Amniotic epithelial cell (primary cell): ENCODE data around the gene ATP2B2.
A peak's percentile ranks its signal among the peaks of the same experiment; 100 is the strongest.
"Not testable (repeated sequence)": the region's sequence is repeated elsewhere in the genome, so short reads cannot be mapped to it uniquely, and the experiment has no call there.

Experiments used
- DNase-seq: peaks from one replicate; pipeline ENCODE4 v3.0.0-alpha.2; 2010; ENCODE audit warnings: low read depth

The ATP2B2 gene

DNA sequence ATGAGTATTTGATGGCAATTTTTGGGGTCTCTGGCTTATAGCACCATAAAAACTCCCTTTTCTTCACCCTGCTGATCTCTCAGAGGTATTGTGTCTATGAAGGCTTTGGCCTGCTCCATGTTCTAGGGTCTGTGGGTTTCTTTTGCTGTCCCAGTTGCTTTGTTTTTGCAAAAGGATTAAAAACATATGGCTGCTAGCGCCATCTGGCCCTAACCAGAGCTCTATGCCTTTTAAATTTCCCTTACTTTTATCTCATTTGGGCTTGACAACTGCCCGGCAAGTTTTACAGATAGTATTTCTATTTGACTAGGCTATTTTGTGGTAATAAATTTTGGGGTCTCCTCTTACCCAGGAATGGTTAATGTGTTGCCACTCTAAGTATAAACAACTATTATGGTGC lies 206.2 kb downstream of the ATP2B2 start:
- peak; percentile 31 for DNase-seq

DNA sequence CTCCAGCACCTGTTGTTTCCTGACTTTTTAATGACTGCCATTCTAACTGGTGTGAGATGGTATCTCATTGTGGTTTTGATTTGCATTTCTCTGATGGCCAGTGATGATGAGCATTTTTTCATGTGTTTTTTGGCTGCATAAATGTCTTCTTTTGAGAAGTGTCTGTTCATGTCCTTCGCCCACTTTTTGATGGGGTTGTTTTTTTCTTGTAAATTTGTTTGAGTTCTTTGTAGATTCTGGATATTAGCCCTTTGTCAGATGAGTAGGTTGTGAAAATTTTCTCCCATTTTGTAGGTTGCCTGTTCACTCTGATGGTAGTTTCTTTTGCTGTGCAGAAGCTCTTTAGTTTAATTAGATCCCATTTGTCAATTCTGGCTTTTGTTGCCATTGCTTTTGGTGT lies 207.3 kb downstream of the ATP2B2 start:
- DNase-seq: not testable (repeated sequence)

DNA sequence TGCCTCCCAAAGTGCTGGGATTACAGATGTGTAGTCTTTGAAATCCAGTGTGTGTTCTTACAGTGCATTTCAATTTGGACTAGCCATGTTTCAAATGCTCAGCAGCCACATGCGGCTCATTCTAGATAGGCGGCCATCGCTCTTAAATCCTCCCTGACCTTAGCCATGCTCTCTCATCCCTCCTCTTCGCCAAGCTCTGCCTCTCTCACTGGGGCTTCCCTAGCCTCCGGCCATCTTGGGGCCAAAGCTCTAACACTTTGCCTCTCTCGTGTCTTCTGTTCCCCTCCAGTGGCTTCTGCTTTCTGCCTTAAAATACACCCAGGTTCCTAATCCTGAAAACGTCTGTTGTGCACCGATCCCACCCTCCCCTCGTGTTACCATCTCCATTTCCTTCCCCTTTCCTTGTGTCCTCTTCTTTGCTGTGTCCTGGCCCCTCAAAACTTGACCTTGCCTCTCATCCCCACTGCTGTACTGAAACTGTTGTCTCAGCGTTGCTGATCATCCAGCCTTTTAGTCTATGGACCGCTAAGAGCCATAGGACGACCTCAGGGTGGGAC lies 211.3 kb downstream of the ATP2B2 start:
- no peak for DNase-seq

DNA sequence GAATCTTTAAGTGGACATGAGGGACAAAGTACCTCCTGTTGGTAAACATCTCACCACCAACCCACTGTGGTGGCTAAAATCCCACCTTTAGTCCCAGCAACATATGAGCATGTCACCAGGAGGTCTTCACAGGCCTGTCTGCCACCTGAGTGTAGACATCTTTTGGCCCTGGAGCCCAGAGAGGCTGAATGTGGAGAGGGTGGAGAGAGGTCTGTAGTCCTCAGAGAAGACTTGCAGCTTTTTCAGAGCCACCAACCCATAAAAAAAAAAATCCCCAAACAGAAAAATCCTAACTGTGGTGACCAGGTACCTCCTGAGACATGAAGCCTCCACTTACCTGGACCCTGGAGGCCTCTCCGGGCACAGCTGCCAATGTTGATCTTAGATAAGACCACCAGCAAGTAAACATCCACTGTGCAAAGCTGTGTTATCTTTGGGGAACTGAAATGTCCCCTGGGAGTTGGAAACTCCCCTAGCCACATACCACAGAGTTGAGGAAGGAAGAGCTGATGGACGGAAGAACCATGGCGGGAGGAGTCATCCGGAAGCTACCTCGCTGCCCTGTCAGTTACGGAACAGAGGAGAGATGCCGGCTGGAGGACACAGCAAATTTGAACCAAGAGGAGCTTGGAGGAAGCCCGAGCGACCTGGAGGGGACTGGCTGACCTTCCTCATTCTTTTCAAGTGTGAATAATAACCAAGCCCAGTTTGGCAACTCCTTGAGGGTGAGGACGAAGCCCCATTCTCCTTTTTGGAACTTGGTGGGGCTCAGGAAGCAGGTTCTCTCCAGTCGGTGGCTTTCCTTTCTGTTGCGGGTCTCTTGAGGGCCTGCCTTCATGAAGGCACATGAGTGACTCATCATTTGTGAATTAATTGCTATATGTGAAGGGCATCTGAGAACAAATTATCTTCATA lies 212.6 kb downstream of the ATP2B2 start, which contains the start of gene GHRL:
Gene GHRL, minus strand, starts transcription at position 443 of the 915 bp plus-strand sequence. CDS start 2,767 bp downstream, outside the sequence.
- no peak for DNase-seq

DNA sequence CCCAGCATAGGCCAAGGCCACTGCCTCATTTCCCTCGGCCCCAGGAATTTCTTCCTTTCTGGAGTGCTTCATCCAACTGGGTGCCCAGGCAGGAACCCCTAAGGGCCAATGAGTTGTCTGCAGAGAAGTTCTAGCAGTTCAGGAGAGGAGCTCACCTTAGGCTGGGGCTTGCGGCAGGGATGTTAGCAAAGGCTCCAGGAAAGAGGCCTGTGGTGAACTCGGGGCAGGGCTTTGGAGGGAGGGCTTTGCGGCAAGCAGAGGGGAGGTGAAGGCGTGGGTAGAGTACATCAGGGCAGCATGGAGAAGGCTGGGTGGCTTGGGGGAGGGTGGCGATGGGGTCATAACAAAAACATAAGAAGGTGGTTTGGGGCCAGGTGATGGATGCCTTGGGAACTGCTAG lies 213.7 kb downstream of the ATP2B2 start:
- DNase-seq: no peak

DNA sequence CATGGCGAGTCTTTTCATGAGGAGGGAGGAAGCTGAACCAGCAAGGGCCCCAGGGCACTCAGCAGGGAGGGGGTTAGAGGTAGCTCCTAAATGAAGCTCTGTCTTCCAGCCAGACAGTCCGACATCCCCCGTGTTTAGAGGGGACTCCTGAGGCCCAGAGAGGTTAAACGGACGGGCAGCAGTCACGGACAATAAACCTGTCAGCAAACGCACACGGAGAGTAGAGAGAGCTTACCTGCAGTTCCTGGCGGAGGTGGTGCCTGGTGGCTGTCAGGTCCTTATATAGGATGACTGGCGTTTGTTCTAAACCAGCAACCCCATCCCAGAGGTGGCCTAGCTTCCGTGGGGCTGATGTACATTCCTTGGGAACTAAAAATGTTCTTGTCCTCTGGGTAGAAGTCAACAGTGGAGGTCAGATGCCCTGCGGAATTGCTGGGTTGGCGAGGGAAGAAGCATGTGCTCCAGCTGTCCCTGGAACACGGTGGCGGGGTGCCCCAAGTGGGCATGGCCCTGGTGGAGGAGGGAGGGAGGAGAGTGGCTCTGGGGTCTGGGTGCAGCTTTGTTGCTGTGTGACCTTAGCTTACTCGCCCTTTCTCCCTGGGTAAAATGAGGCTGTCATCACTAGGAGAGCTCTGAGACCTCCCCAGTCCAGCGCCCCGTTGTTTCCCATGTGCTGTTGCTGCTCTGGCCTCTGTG lies 214.8 kb downstream of the ATP2B2 start:
- DNase-seq: no peak

DNA sequence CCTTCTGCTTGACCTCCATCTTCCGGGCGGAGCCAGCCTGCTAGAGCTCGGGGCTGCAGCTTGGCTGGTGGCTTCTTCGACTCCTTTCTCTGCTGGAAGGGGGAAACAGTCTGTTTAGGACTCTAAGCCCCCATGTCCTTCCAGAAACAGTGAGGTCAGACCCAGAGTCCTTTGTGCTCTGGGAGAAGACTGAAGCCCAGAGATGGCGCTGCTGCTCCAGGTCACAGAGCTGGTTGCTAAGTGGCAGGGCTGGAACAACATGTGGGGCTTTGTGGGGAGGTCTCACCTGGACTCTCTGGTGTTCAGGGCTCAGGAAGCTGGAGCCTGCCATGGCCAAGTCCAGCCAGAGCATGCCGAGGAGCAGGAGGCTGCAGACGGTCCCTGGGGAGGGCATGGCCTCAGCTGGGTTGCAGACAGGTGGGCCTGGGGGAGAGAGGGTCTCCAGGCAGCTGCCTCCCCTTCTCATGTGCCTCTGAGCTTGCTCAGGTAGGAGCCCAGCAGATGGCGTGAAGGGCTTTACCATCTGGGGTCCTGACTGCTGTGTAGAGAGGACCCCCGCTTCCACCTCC lies 215.5 kb downstream of the ATP2B2 start:
- no peak for DNase-seq

DNA sequence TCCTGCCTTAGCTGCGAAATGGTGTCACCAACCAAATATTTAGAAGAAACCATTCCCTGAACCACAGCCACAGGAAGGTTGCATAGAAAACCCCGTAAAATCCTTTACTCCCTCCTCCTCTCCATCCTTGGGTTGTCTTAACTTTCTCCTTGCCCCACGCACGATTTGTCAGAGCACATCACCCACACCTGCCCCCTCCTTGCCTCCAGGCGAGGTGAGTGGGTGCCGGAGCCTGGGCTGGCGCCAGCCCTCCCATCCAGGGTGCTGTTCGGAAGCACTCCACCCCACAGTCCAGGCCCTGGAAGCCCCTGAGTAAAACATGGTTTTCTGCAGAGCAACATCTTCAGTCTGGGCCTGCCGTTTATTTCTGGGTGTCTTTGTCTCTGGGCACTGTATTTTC lies 216.3 kb downstream of the ATP2B2 start:
- DNase-seq: no peak

DNA sequence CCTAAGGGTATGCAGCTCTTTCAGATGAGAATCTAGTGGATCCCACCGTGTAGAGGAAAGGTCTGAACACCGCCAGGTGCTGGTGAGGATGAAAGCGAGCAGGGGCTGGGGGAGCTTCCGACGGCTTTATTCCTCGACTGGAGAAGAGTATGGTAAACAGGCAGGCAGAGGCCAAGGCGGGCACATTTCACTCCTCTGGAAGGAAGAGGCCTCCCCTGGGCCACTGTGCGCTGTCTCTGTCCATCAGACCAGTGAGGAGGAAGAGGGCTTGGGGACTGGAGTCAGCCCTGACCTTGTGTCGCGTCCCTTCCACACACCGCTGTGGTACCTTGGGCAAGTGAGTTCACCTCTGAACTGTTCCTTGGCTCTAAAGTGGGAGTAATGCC lies 216.8 kb downstream of the ATP2B2 start:
- DNase-seq: no peak

DNA sequence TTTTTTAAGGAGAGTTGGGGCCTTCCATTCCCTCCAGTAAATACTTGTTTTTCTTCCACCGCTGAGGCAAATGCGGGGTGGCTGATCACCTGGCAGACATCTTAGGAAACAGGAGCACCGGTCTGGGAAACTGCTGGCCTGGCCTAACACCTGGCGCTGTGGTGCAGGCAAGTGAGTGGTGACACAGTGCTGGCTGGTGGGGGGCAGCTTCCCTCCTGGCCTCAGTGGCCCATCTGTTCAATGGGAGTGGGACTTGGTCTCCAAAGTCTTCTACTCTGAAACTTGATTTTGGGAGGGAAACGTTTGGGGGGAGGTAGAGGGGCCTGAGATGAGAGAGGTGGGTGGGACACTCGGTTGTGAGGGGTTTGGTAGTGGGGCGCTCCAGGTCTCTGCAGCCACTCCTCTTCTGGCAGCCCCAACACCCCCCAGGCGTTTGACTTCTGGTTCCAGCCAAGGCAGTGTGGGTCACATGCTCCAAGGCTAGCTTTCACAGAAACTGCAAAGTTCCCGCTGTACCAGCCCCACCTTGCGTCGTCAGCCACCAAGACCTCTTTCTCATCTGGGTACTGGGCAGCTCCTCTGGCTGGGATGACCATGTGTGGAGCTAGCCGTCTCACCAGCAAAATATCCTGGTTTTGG lies 217.3 kb downstream of the ATP2B2 start:
- no peak for DNase-seq

DNA sequence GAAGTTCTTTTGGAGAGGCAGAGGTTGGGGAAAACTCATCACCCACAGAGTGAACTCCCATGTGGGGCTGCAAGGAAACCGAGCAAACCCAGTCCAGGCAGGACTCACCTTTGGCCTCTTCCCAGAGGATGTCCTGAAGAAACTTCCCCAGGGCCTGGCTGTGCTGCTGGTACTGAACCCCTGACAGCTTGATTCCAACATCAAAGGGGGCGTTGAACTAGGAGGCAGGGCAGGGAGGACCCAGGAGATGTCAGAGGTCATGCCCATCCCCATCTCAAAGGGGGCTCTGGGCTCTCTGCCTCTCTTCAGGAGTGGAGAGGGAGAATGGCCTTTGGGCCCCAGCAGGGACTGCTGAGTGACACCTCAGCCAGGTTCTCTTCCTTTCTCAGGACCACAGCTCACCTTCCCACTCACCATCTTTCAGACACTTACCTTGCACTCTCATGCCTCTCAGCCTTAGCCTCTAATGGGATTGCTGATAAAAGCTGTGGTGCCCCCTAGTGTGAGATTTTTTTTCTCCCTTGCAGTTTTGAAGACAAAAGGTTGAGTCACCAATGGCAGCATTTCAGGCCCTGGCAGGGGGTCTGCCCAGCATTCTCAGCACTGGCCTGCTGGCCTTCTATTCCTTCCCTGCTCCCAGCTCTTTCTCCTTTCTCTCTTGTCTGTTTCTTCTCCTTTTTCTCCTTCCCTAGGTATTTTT lies 218.6 kb downstream of the ATP2B2 start:
- peak; percentile 70 for DNase-seq

DNA sequence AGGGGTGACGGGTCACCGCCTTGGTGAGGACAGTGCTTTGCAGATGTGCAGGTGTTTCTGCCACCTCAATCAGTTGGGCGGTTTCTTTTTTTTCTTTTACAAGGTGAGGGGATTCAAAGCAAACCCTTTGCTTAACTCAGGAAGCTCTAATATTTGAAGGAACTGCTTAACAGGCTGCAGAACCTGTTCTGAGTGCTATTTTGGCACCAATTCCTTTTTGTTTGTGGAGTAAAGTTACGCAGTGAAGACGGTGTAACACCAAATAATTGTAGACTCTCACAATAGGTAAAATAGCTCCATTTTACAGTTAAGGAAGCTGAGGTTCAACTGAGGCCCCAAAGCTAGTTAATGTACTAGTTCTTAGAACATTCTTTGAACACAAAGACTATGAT lies 219.3 kb downstream of the ATP2B2 start:
- no peak for DNase-seq

DNA sequence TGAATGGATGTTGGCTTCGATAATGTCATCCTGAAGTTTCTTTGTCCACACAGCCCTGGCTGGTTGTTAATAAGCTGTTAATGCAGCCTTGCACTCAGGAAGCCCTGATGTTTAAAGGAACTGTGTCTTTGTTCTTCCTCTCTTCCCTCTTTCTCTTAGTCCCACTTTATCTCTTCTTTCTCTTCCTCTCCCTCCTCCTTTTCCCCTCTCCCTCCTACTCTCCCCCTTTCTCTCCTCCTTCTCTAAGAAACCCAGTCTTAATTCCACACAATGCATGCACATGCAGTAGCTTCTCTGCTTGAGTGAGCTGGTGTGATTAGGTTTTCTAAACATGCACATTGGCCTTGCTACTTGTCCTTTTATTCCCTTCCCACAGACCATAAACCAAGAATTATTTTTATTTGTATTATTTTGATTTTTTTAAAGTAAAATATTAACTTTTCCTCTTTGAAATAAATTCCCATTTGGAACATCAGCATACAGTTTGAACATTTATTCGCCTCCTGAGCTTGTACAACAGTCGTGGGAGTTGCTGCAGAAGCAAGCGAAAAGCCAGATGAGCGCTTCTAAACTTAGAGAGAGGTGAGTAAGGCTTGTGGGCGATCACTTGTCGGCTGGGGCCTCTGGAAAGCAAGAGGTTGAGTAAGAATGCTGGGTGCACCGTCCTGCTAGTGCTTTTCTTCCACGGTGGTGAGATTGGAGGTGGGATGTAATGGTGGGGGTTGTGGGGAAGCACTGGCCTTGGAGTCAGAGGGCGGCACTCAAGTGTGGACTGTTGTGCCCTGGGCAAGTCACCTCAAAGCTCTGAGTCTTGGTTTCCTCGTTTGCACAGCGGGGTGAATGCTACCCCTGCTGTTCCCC lies 219.9 kb downstream of the ATP2B2 start:
- DNase-seq: peak; percentile 85

DNA sequence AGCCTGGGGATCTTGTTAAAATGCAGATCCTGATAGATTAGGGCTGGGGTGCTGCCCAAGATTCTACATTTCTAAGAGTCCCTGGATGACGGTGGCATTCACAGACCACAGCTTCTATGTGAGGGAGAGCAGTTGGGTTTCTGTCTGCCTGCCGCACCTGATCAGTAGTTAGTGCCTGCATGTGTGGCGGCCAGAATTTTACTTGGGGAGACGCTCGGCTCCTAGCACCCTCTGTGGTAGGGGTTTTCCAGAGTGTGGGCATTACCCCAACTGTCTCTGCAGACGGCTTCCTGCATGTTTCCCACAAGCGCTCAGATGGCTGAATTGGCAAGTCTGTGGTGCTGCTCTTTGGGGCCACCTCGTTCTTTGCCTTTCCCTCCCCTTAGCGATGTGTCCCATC lies 220.9 kb downstream of the ATP2B2 start:
- DNase-seq: no peak

DNA sequence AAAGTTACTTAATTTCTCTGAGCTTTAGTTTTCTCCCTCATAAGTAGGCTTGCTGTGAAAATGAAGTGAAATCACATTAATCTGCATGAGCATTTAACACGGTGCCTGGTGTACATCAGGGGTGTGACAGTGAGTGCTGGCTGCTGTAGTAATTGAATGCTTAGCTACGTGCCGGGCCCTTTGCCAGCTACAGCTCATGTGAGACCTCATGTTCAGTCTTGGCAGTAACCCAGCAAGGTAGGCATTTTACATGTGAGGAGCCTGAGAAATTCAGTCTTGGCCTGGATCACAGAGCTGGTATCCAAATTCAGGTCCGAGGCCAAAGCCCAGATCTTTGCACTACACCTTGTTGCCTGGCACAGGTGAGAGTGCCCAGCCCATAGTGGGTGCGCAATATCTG lies 221.7 kb downstream of the ATP2B2 start:
- DNase-seq: peak; percentile 20

DNA sequence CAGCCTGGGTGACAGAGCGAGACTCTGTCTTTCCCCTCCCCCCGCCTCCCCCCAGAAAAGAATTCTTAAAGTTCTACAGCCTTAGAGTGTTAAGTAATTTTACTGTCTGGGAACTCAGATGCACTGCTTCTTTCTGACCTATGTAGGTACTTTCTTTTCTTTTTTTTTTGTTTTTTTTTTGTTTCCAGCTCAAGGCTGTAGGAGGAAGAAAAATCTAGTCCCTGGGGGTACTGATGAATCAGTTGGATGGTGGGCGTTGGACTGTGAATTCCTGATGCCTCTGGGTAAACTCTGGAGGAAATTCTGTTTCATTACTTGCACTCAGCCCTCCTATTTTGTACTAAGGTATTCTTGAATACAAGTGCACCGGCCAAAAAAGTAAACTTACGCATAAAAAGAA lies 223.4 kb downstream of the ATP2B2 start:
- DNase-seq: no peak

DNA sequence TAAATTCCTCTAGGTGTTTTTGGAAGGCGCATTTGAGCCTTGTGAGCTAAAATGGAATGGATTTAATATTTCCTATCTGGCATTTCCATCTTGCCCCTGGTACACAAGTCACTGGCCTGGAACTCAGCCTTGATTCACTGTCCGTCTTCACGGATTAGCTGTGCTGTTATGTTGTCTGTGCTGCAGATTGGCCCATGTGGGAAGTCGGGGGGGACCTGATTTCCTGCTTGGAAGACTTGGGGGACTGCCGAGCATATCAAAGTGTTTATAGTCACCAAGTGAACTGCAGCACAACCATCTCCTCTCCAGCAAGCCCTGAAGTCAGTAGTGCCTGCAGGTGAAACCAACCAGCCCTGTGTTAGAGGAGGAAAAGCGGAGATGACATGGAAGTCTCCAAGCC lies 224.8 kb downstream of the ATP2B2 start:
- no peak for DNase-seq

DNA sequence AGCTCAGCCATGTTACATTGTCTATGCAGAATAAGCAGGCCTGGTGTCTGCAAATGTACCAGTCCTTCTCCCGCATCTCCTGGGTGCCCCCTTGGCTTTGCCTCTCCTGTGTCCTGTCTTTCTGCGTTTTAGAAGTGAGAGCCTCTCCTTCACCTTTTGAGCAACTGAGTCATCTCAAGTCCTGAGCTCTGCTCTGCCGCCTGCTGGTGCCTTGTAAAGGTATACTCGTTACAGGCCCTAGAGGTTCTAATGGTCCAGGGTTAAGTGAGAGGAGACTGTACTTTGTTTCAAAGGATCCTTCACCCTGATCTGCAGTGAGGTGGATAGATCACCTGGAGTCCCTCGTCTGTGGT lies 225.2 kb downstream of the ATP2B2 start:
- peak; percentile 18 for DNase-seq

DNA sequence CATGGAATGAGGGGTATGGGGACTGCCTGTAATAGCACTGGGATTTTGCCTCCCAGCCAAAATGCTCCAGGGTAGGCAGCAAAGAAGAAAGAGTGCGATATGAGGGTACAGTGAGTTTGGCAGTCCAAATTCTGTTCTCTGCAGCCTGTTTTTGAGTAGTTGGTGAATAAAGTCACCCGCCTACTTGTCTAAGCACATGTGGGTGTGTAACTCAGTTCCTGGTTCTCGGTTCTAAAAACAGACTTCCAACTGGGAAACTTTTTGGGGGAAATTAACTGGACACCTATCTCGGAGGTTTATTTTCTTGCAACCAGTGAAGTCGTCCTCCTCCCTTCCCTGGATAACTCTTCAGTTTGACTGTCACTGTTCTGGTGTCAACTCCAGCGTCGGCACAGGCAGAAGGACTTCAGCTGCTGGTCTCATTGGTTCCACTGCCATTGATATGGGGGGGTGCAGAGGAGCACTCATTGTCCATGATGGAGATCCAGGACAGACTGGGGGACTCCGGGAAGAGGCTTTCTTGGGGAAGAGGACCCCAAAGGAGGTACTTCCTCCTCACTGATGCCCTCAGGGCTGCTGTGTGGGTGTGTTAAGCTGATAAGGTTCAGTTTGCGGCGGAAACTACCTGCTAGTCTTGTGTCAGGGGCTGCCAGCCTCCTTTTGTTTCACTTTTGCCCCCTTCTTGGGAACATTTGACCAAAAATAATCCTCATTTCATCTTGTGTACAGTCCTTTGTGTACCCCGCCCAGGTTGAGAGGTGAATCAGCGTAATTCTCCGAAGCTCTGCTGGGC lies 225.8 kb downstream of the ATP2B2 start:
- DNase-seq: no peak

DNA sequence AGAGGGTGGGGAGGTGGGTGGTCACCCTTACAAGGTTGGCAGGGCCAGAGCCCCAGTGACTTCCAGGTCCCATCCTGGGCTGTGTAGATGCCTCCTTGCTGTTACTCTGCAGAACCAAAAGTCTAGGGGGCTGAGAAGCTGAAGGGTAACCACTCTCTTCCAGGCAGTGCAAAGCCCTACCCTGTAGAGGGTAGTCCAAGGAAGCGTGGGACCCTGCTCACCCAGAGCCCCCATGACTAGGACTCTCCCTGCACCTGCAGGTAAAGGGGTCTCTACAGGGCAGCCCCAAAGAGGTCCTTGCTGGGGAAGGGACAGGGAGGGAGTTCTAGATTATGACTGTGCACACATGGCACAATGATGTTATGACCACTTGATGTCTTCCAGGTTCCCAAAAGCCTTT lies 226.9 kb downstream of the ATP2B2 start:
- no peak for DNase-seq
